Kidney (tissue), 14 donors: ENCODE results near the gene ULK4. TPM values are rescaled to one million over a fixed set of nuclear protein-coding genes. Genes with fewer than 3 reads are reported as not detected.

ENCODE experiments used
- DNase-seq, 5 donors: peaks; one replicate each; pipeline ENCODE4 v3.0.0-alpha.2; 2013 to 2020
- FAIRE-seq: peaks from 2 replicates; lab custom pipeline; 2012; peaks lifted over from hg19 to GRCh38; lab: Jason Lieb, UNC
- H3K27ac ChIP-seq, 2 donors: one replicate each; pipeline ENCODE4 v1.7.0; 2013; ENCODE audit warnings: low read depth in 2 of 2, low read length in 2 of 2, inconsistent platforms in 1 of 2
- H3K27me3 ChIP-seq: one replicate; pipeline ENCODE4 v1.7.1; 2013; ENCODE audit warnings: low read length, inconsistent platforms; ENCODE audit not compliant: control insufficient read depth, insufficient read depth
- H3K36me3 ChIP-seq, 3 donors: one replicate each; pipeline versions ENCODE4 v1.7.0 to v1.7.1; 2013; ENCODE audit warnings: low read length in 3 of 3, control low read depth in 1 of 3, inconsistent platforms in 1 of 3; ENCODE audit not compliant: insufficient read depth in 3 of 3, control insufficient read depth in 2 of 3
- H3K4me1 ChIP-seq, 3 donors: one replicate each; pipeline versions ENCODE4 v1.7.0 to v1.7.1; 2013; ENCODE audit warnings: low read length in 3 of 3, inconsistent platforms in 1 of 3, low read depth in 1 of 3; ENCODE audit not compliant: control insufficient read depth in 2 of 3, insufficient read depth in 2 of 3
- H3K4me3 ChIP-seq, 3 donors: one replicate each; pipeline versions ENCODE4 v1.7.0 to v1.8.1; 2013; ENCODE audit warnings: low read length in 3 of 3, control low read depth in 1 of 3, inconsistent platforms in 1 of 3
- H3K9ac ChIP-seq, 3 donors: one replicate each; pipeline versions ENCODE4 v1.7.0 to v1.7.1; 2013; ENCODE audit warnings: low read length in 3 of 3, control low read depth in 1 of 3, inconsistent platforms in 1 of 3
- H3K9me3 ChIP-seq, 3 donors: one replicate each; pipeline versions ENCODE4 v1.7.0 to v1.7.1; 2013; ENCODE audit warnings: low read length in 3 of 3, control low read depth in 1 of 3, inconsistent platforms in 1 of 3; ENCODE audit not compliant: control insufficient read depth in 2 of 3, insufficient read depth in 1 of 3
- intact Hi-C: fragments of 100-400 bp; cut with DNase I; formaldehyde crosslinking; loops from one replicate; pipeline ENCODE4 v1.11.1; 2022
- polyA plus RNA-seq: library from polyadenylated mRNA; stranded (reverse); fragments of 350-450 nt; fragmentation: Illumina TruSeq; extraction: RNeasy Lipid Tissue Mini Kit (QIAGEN cat#74804); gene quantifications from one replicate; pipeline ENCODE4 v1.2.3, GENCODE V29; 2014; ENCODE audit warnings: low read depth, low replicate concordance; ENCODE audit not compliant: insufficient read depth
- total RNA-seq: library from RNA; stranded (reverse); fragmentation: NEBNext Ultra II Directional; extraction: Animal tissue kit (Norgen Biotek cat#: 25700); gene quantifications from one replicate; pipeline ENCODE4 v1.2.1, GENCODE V29; 2021
- TF ChIP-seq, protein P1 (sequence below): IDR thresholded peaks from 3 replicates; pipeline ENCODE4 v1.5.1; 2012; ENCODE audit warnings: mild to moderate bottlenecking, moderate library complexity, borderline replicate concordance; ENCODE audit not compliant: insufficient read depth; ENCODE audit errors: extremely low read depth
- donor health status: control.
- donor health status: control.
- donor health status: control.
- donor health status: control.
- donor health status: control.
- donor health status: DM: yes; HTN: yes; CAD: no.
- donor health status: Normal renal cell carcinoma (clear cell type).

The ULK4 gene
- total and polyA plus RNA-seq, 2 donors from 2014 or later, result 4.6 to 20.5 TPM

DNA sequence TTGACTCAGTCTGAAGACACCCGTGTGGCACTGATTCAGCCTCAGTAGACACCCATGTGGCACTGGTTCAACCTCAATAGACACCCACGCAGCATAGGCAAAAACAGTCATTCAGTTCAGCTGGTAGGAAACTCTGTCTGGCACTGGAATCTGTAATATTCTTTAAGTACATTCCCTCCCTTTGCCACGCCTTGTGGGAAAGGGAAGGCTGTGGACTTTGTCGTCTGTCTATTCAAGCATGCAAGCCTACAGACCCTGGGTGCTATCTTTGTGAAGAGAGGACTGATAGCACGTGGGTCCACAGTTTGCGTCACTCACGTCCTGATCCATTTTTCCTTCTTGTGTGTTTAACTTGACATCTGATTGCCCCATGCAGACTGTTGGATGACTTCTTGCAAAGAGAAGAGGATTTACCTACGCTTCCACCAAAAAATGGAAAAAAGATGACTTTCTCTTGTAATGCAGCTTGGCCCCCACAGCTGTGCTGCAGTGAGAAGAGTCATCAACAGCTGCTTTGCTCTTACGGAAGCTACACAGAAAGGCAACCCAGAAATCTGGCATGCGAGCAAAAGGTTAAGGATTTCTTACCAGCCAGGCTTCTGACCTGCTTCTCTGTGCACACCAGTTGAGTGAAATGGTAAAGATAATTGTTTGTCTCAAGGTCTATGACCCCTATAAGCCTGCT lies 278.1 kb downstream of the ULK4 start:
- H3K9me3 ChIP-seq, result no peaks in the 10 kb centered on the region
- H3K9ac ChIP-seq, result no peak overlapping the region
- no peak overlapping the region for H3K27ac ChIP-seq
- H3K4me3 ChIP-seq, result no peak overlapping the region
- intact Hi-C loops, result no loop called here
- H3K27me3 ChIP-seq, result no peaks in the 10 kb centered on the region
- peaks cover 0 to 2% (median 0%) of the 10 kb centered on the region in 3 donors for H3K4me1 ChIP-seq
- TF ChIP-seq, protein P1, sequence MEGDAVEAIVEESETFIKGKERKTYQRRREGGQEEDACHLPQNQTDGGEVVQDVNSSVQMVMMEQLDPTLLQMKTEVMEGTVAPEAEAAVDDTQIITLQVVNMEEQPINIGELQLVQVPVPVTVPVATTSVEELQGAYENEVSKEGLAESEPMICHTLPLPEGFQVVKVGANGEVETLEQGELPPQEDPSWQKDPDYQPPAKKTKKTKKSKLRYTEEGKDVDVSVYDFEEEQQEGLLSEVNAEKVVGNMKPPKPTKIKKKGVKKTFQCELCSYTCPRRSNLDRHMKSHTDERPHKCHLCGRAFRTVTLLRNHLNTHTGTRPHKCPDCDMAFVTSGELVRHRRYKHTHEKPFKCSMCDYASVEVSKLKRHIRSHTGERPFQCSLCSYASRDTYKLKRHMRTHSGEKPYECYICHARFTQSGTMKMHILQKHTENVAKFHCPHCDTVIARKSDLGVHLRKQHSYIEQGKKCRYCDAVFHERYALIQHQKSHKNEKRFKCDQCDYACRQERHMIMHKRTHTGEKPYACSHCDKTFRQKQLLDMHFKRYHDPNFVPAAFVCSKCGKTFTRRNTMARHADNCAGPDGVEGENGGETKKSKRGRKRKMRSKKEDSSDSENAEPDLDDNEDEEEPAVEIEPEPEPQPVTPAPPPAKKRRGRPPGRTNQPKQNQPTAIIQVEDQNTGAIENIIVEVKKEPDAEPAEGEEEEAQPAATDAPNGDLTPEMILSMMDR, result no peak
- no peaks in the 10 kb centered on the region for H3K36me3 ChIP-seq
- peak in 1 of 5 donors; percentile 17 for DNase-seq
- no peak for FAIRE-seq

GRCh38 chr3:41682996-41683395 lies 278.9 kb downstream of the ULK4 start:
- intact Hi-C loops, result no loop called here
- Histone ChIP-seq H3K9ac (no peak overlapping the region), H3K4me3 (no peak overlapping the region), H3K36me3 (no peaks in the 10 kb centered on the region), H3K27me3 (no peaks in the 10 kb centered on the region), H3K4me1 (peaks cover 0 to 2% (median 0%) of the 10 kb centered on the region in 3 donors), H3K27ac (no peak overlapping the region), H3K9me3 (no peaks in the 10 kb centered on the region)
- FAIRE-seq (no peak), DNase-seq (no peak)
- TF ChIP-seq, protein P1, result no peak

DNA sequence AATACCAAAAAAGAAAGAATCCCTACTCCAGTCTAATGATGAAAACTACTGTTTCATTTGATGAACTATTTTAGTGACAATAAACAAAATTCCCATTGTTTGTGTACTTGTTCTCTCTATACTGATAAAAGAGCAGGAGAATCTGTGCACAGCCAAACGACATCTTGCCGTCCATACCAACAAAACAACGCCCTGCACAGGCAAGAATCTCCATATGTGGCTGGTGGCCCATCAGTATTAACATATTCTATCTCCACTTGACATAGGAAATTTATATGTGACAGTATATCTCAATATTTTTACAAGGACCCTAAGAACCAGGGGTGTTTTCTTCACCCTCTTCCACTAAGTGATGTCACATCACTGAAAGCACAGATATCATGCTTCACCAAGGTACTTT lies 279.5 kb downstream of the ULK4 start:
- H3K9ac ChIP-seq, result no peak overlapping the region
- TF ChIP-seq, protein P1, result no peak
- no peak overlapping the region for H3K27ac ChIP-seq
- H3K9me3 ChIP-seq, result no peaks in the 10 kb centered on the region
- no peak for FAIRE-seq
- DNase-seq, result no peak
- H3K4me1 ChIP-seq, result peaks cover 0 to 2% (median 0%) of the 10 kb centered on the region in 3 donors
- H3K4me3 ChIP-seq, result no peak overlapping the region
- H3K36me3 ChIP-seq, result no peaks in the 10 kb centered on the region
- intact Hi-C loops, result no loop called here
- H3K27me3 ChIP-seq, result no peaks in the 10 kb centered on the region
